HepG2 (cell line): ENCODE results near the gene TTC6. TPM values are rescaled to one million over a fixed set of nuclear protein-coding genes. Genes with fewer than 3 reads are reported as not detected.

Source experiments
- ARHGAP35 ChIP-seq: sonication (generic); formaldehyde crosslinking; IDR thresholded peaks from 2 replicates; pipeline ENCODE4 v1.9.0; 2022; ENCODE audit warnings: mild to moderate bottlenecking, inconsistent platforms, moderate library complexity, missing genetic modification reagents, borderline replicate concordance
- ARID4A ChIP-seq: sonication (generic); formaldehyde crosslinking; IDR thresholded peaks from 2 replicates; pipeline ENCODE4 v1.5.0; 2020; ENCODE audit warnings: mild to moderate bottlenecking, missing genetic modification reagents, borderline replicate concordance
- ATF2 ChIP-seq: sonication (generic); formaldehyde crosslinking; IDR thresholded peaks from 2 replicates; pipeline ENCODE4 v1.4.0; 2020; ENCODE audit warnings: missing genetic modification reagents
- BORCS8-MEF2B ChIP-seq: sonication (generic); formaldehyde crosslinking; IDR thresholded peaks from 2 replicates; pipeline ENCODE4 v1.8.0; 2022; ENCODE audit warnings: mild to moderate bottlenecking, missing genetic modification reagents
- HNRNPL ChIP-seq: fragments of 200-400 bp; formaldehyde crosslinking; IDR thresholded peaks from 2 replicates; pipeline ENCODE4 v1.6.1; 2017; ENCODE audit warnings: mild to moderate bottlenecking, low read depth, low read length
- JARID2 ChIP-seq: sonication (generic); formaldehyde crosslinking; IDR thresholded peaks from 2 replicates; pipeline ENCODE4 v1.8.1; 2023; ENCODE audit warnings: missing genetic modification reagents, inconsistent platforms; ENCODE audit not compliant: insufficient replicate concordance
- MAZ ChIP-seq, 2 experiments: sonication (generic) in 1 of 2; formaldehyde crosslinking in 1 of 2; IDR thresholded peaks; 2 replicates each; pipeline versions ENCODE4 v1.5.0 to v1.6.1; 2012 to 2020; ENCODE audit warnings: low read depth in 2 of 2, mild to moderate bottlenecking in 2 of 2, borderline replicate concordance in 1 of 2, improper control_type of control experiment in 1 of 2, low read length in 1 of 2, missing genetic modification reagents in 1 of 2, moderate library complexity in 1 of 2
- SOX6 ChIP-seq, 2 experiments: fragments of 450-650 bp in 1 of 2; sonication (generic) in 1 of 2; formaldehyde crosslinking in 1 of 2; IDR thresholded peaks; 2 replicates each; pipeline versions ENCODE4 v1.4.0 to v1.6.1; 2017 to 2020; ENCODE audit warnings: antibody characterized with exemption in 1 of 2, mild to moderate bottlenecking in 1 of 2, missing genetic modification reagents in 1 of 2
- SRSF4 ChIP-seq: fragments of 200-400 bp; formaldehyde crosslinking; IDR thresholded peaks from one replicate; pipeline ENCODE4 v1.6.1; 2018; ENCODE audit warnings: mild to moderate bottlenecking, low read depth, low read length, moderate library complexity; ENCODE audit not compliant: poor library complexity, severe bottlenecking
- STAG1 ChIP-seq: sonication (generic); formaldehyde crosslinking; IDR thresholded peaks from 2 replicates; pipeline ENCODE4 v1.4.0; 2020; ENCODE audit warnings: missing genetic modification reagents
- YY1 ChIP-seq: IDR thresholded peaks from 2 replicates; pipeline ENCODE4 v1.6.1; 2011; ENCODE audit warnings: low read length, low read depth, moderate library complexity, mild to moderate bottlenecking; ENCODE audit not compliant: insufficient read depth, insufficient replicate concordance
- ZFY ChIP-seq: sonication (generic); formaldehyde crosslinking; IDR thresholded peaks from 2 replicates; pipeline ENCODE4 v1.4.0; 2020; ENCODE audit warnings: missing genetic modification reagents
- ZIK1 ChIP-seq: sonication (generic); formaldehyde crosslinking; IDR thresholded peaks from 2 replicates; pipeline ENCODE4 v1.5.0; 2020; ENCODE audit warnings: mild to moderate bottlenecking, low read depth, missing genetic modification reagents, borderline replicate concordance
- ZNF292 ChIP-seq: sonication (generic); formaldehyde crosslinking; IDR thresholded peaks from 2 replicates; pipeline ENCODE4 v1.8.1; 2022; ENCODE audit warnings: mild to moderate bottlenecking, low read depth, missing genetic modification reagents, borderline replicate concordance
- ZNF83 ChIP-seq: sonication (generic); formaldehyde crosslinking; IDR thresholded peaks from 2 replicates; pipeline ENCODE4 v1.4.0; 2020; ENCODE audit warnings: missing genetic modification reagents, mild to moderate bottlenecking, borderline replicate concordance
- ZNF839 ChIP-seq: sonication (generic); formaldehyde crosslinking; IDR thresholded peaks from 2 replicates; pipeline ENCODE4 v1.4.0; 2020; ENCODE audit warnings: missing genetic modification reagents, mild to moderate bottlenecking, borderline replicate concordance
- polyA plus RNA-seq, 8 experiments: library from polyadenylated mRNA; depleted of rRNA in 3 of 8; stranded (reverse) in 7 of 8; unstranded in 1 of 8; fragments of >200 nt; fragmentation: Illumina TruSeq in 4 of 8; extraction: Trizol in 4 of 8; gene quantifications; 2 replicates each; pipeline versions ENCODE4 v1.2.1 to v1.2.3, GENCODE V29; 2011 to 2016; ENCODE audit warnings: low read depth in 4 of 8, missing spikeins in 1 of 8, mixed read lengths in 1 of 8; ENCODE audit not compliant: insufficient read depth in 1 of 8
- total RNA-seq, 5 experiments: library from RNA; depleted of rRNA; stranded (reverse); fragments of >200 nt; fragmentation: Illumina TruSeq; extraction: Trizol; gene quantifications; 2 replicates each; pipeline ENCODE4 v1.2.3, GENCODE V29; 2016; ENCODE audit warnings: low read depth in 1 of 5

The TTC6 gene
- total and polyA plus RNA-seq, 2 of the 13 experiments (the other 11 are each of a cell fraction or from before 2014, with no cell fraction given) = 9.3 to 27.4 TPM

DNA sequence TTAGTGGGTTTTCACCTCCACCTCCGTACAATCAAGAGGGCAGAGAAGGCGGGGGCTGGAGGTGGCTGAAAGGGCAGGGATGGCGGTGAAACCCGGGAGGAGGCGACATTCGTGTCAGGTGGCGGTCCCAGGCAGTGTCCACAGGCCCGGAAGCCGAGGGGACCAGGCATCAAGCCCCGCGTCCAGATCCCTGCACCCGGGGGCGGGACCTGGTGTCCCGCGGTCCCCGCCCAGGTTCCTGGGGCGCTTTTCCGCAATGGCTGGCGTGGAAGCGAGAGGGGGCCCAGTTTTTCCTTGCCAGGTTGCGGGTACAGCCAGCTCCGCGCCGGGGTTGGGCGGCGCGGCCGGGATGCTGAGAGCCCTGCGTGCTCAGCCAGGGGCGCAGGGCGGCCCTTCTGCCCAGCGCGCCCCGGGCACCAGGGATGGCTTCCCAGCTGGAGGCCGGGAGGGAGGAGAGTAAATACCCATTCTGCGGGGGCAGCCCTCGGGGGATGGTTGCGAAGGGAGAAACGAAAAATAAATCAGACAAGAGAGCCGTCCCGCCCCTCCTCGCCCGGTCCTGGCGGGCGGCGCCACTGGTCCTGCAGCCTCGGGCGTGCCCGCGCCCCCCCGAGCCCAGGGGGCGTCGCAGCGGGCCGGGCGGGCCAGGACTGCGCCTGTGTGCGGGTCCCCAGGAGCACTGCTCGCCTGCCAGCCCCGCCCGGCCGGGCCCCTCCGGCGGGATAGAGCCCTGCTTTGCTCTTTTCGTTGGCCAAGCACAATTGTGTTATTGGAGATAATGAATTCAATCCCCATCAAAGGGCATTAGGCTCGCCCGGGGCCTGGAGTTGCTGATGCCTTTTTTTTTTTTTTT is 11.8 kb upstream of the TTC6 start (continued):
- TF ChIP-seq YY1 (peak; percentile 83), HNRNPL (peak; percentile 65; the same call in 1 of the 2 replicates), ARHGAP35 (CRISPR knock-in tag) (peak; percentile 71; the same call in 1 of the 2 replicates), ATF2 (CRISPR knock-in tag) (0 out of 2 replicates have a peak, but pooled peaks have one; percentile 21), ZFY (peak; percentile 62), ZNF292 (CRISPR knock-in tag) (peak; percentile 84; the same call in 1 of the 2 replicates), ZIK1 (CRISPR knock-in tag) (peak; percentile 81; the same call in 1 of the 2 replicates), MAZ (IDR thresholded peaks at IDR 0.05; ENCODE audit: borderline replicate concordance, low read depth, low read length) (no peak; the same call in 1 of the 2 replicates), MAZ (CRISPR knock-in tag; IDR thresholded peaks at IDR 0.05; ENCODE audit: low read depth) (peak; percentile 83), JARID2 (CRISPR knock-in tag) (peak; percentile 46), BORCS8-MEF2B (no peak), ARID4A (CRISPR knock-in tag) (peak; percentile 40; the same call in 1 of the 2 replicates), STAG1 (CRISPR knock-in tag) (no peak), SOX6 (IDR thresholded peaks at IDR 0.05) (no peak), SOX6 (CRISPR knock-in tag; IDR thresholded peaks at IDR 0.05) (peak; percentile 57; the same call in 1 of the 2 replicates), ZNF839 (CRISPR knock-in tag) (0 out of 2 replicates have a peak, but pooled peaks have one; percentile 52), ZNF83 (no peak), SRSF4 (no peak)
